Activated CD8-positive, alpha-beta T cell treated with anti-CD3 and anti-CD28 coated beads, Interleukin-2, amount 10 ng/mL, durations not matched to agents 7 days and 5 days (primary cell): ENCODE data around the gene PKNOX2. TPM values are rescaled to one million over a fixed set of nuclear protein-coding genes. Genes with fewer than 3 reads are reported as not detected.

Experiments
- ATAC-seq: fragments of 150-1000 bp; cut with Tn5 transposase; one replicate; pipeline ENCODE4 v1.10.0; 2021; ENCODE audit warnings: moderate library complexity
- CTCF ChIA-PET: fragments of 350-600 bp; sonication (Branson Sonifier 250); formaldehyde crosslinking; loops from one replicate; lab custom pipeline; 2021; ENCODE audit warnings: antibody characterized with exemption; lab: Charles Lee
- POLR2A ChIA-PET: fragments of 350-600 bp; sonication (Branson Sonifier 250); formaldehyde crosslinking; loops from one replicate; lab custom pipeline; 2021; ENCODE audit warnings: antibody characterized with exemption; lab: Charles Lee
- DNase-seq: peaks from one replicate; pipeline ENCODE4 v3.0.0-alpha.2; 2020
- H3K27ac Mint-ChIP-seq: one replicate; pipeline ENCODE4 v1.8.0; 2021; ENCODE audit warnings: mild to moderate bottlenecking, mixed read lengths
- H3K27me3 Mint-ChIP-seq: one replicate; pipeline ENCODE4 v1.8.0; 2021; ENCODE audit warnings: low read depth, mixed read lengths
- H3K36me3 Mint-ChIP-seq: one replicate; pipeline ENCODE4 v1.8.0; 2021; ENCODE audit warnings: low read depth, mixed read lengths
- H3K4me1 Mint-ChIP-seq: one replicate; pipeline ENCODE4 v1.8.0; 2021; ENCODE audit warnings: low read depth, mixed read lengths
- H3K4me3 Mint-ChIP-seq: one replicate; pipeline ENCODE4 v1.8.0; 2021; ENCODE audit warnings: mild to moderate bottlenecking, mixed read lengths
- H3K9me3 Mint-ChIP-seq: one replicate; pipeline ENCODE4 v1.8.0; 2022; ENCODE audit warnings: mixed read lengths; ENCODE audit not compliant: insufficient read depth
- total RNA-seq, 2 experiments: library from RNA; stranded (reverse); gene quantifications; one replicate each; pipeline ENCODE4 v1.2.3, GENCODE V29; 2021

PKNOX2 gene
- total RNA-seq, 2 experiments from 2014 or later = not detected

DNA sequence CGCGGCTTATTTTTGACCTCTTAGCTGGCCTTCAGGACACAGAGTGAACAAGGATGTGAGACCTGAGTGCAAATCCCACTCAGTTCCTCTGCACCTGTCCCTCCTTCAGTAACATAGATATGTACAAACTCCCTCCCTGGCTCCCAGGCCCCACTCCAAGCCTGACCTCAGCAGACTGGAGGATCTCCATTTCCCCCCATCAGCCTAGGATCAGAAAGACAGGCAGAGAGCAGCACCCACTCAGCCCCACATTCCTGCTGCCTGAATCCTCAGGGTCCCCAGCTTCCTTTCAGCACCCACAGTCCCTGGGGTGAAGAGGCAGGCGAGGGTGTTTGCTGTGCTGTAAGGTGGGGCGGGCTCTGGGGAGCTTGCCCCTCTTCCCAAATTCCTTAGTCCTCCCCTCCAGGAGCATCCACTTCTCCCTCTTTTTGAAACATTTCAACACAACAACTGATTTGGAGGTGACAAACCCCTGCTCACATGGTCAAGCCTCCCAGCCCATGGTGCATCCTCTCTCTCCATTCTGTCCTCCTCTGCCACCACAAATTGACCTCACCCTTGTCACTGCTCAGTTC, 180.4 kb downstream of the PKNOX2 start:
- Mint-ChIP-seq H3K27ac (no peak overlapping the region), H3K4me3 (no peak overlapping the region), H3K36me3 (no peaks in the 10 kb centered on the region), H3K27me3 (peaks cover 10% of the 10 kb centered on the region), H3K9me3 (no peaks in the 10 kb centered on the region), H3K4me1 (no peaks in the 10 kb centered on the region)
- ATAC-seq = no peak
- no peak for DNase-seq
- ChIA-PET CTCF (interaction anchor here (0.9 to 2.2 kb wide), 6 partner anchors 10 to 254 kb away, joined by 3 to 15 read pairs (median 6); partner anchors contain the start of gene TMEM218), POLR2A (no interaction called here)

GRCh38 chr11:125345421-125346178, 181.0 kb downstream of the PKNOX2 start:
- Mint-ChIP-seq H3K4me1 (no peaks in the 10 kb centered on the region), H3K4me3 (no peak overlapping the region), H3K36me3 (no peaks in the 10 kb centered on the region), H3K27me3 (peaks cover 10% of the 10 kb centered on the region), H3K9me3 (no peaks in the 10 kb centered on the region), H3K27ac (no peak overlapping the region)
- DNase-seq (peak; percentile 55), ATAC-seq (peak; percentile 69)
- ChIA-PET POLR2A (interaction anchor here (0.9 kb wide), 1 partner anchor 392 kb away, joined by 3 read pairs; no protein-coding TSS in a partner anchor), CTCF (interaction anchor here (0.6 to 2.3 kb wide), 18 partner anchors 10 to 386 kb away, joined by 3 to 15 read pairs (median 4); partner anchors contain the start of gene TMEM218)

- ChIA-PET CTCF (interaction anchor here (0.6 to 2.3 kb wide), 19 partner anchors 9 to 387 kb away, joined by 3 to 15 read pairs (median 4); partner anchors contain the start of gene TMEM218), POLR2A (interaction anchor here (0.9 kb wide), 1 partner anchor 393 kb away, joined by 3 read pairs; no protein-coding TSS in a partner anchor)
Measured at GRCh38 chr11:125346179-125346530, 181.6 kb downstream of the PKNOX2 start.

GRCh38 chr11:125346565-125347260, 182.2 kb downstream of the PKNOX2 start:
- Mint-ChIP-seq H3K4me1 (no peaks in the 10 kb centered on the region), H3K36me3 (no peaks in the 10 kb centered on the region), H3K4me3 (no peak overlapping the region), H3K9me3 (no peaks in the 10 kb centered on the region), H3K27ac (no peak overlapping the region), H3K27me3 (peaks cover 10% of the 10 kb centered on the region)
- ChIA-PET CTCF (interaction anchor here (0.6 to 2.3 kb wide), 11 partner anchors 8 to 255 kb away, joined by 3 to 15 read pairs (median 4); no protein-coding TSS in a partner anchor), POLR2A (interaction anchor here (0.9 kb wide), 1 partner anchor 393 kb away, joined by 3 read pairs; no protein-coding TSS in a partner anchor)
- ATAC-seq (no peak), DNase-seq (no peak)

More at GRCh38 chr11:125346179-125346530, 181.6 kb downstream of the PKNOX2 start:
- Mint-ChIP-seq H3K9me3 (no peaks in the 10 kb centered on the region), H3K36me3 (no peaks in the 10 kb centered on the region), H3K4me1 (no peaks in the 10 kb centered on the region), H3K27me3 (peaks cover 10% of the 10 kb centered on the region), H3K27ac (no peak overlapping the region), H3K4me3 (no peak overlapping the region)
- ATAC-seq = no peak
- no peak for DNase-seq

DNA sequence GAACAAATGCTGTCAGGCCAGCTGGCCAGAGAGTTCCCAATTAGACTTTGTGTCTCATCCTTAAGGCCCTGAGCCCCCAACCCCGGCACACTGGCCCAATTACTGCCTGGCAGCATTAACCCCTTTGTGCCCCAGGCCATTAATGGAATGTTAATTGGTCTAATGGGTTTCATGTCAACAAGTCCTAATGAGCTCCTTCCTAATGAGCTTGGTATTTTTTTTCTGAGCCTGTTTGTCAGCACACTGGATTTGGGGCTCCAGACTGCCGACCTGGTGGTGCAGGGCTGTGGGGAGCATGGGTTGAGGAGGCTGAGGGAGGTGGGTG, 182.7 kb downstream of the PKNOX2 start:
- DNase-seq = no peak
- Mint-ChIP-seq H3K4me1 (no peaks in the 10 kb centered on the region), H3K27me3 (peaks cover 10% of the 10 kb centered on the region), H3K36me3 (no peaks in the 10 kb centered on the region), H3K4me3 (no peak overlapping the region), H3K9me3 (no peaks in the 10 kb centered on the region), H3K27ac (no peak overlapping the region)
- ATAC-seq = no peak
- ChIA-PET CTCF (interaction anchor here (1.3 to 2.3 kb wide), 5 partner anchors 17 to 256 kb away, joined by 3 to 8 read pairs (median 6); no protein-coding TSS in a partner anchor), POLR2A (no interaction called here)

GRCh38 chr11:125348141-125348651, 183.6 kb downstream of the PKNOX2 start:
- ATAC-seq = no peak
- Mint-ChIP-seq H3K4me3 (no peak overlapping the region), H3K36me3 (no peaks in the 10 kb centered on the region), H3K4me1 (no peaks in the 10 kb centered on the region), H3K27ac (no peak overlapping the region), H3K9me3 (no peaks in the 10 kb centered on the region), H3K27me3 (peaks cover 10% of the 10 kb centered on the region)
- DNase-seq = no peak
- ChIA-PET CTCF (interaction anchor here (2.3 kb wide), 1 partner anchor 18 kb away, joined by 5 read pairs; no protein-coding TSS in a partner anchor), POLR2A (no interaction called here)

DNA sequence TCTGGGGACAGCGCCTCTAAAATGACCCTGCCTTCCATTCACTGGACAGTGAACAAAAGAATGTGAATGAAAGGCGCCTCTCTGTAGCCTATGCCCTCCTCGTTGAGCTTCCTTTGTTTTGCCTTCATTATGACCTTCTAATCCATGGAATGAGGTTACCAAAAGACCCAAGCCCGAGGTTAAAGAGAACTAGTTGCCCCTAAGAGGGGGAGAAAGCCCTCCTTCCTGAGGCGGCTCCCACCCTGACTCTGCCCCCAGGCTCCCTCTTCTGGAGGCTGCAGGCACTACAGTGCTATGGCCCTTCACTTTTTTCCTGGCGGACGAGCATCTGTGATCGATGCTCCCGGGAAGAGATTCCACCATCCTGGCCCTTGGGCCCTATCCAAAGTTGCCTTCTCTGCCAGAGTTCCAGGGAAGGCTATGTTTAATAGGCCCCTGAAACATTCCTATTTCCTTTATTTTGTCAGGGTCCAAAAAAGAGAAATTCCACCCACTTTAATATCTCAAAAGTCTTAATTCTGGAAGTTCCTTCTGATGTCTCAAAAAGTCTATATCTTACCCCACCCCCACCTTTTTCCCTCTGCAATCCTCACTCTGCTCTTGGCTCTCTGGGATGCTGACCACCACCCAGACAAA, 184.2 kb downstream of the PKNOX2 start:
- DNase-seq (peak; percentile 47), ATAC-seq (peak; percentile 53)
- H3K4me3 Mint-ChIP-seq = no peak overlapping the region
- no peaks in the 10 kb centered on the region for H3K4me1 Mint-ChIP-seq
- no peaks in the 10 kb centered on the region for H3K36me3 Mint-ChIP-seq
- ChIA-PET CTCF (no interaction called here), POLR2A (no interaction called here)
- peaks cover 10% of the 10 kb centered on the region for H3K27me3 Mint-ChIP-seq
- no peaks in the 10 kb centered on the region for H3K9me3 Mint-ChIP-seq
- H3K27ac Mint-ChIP-seq = no peak overlapping the region

DNA sequence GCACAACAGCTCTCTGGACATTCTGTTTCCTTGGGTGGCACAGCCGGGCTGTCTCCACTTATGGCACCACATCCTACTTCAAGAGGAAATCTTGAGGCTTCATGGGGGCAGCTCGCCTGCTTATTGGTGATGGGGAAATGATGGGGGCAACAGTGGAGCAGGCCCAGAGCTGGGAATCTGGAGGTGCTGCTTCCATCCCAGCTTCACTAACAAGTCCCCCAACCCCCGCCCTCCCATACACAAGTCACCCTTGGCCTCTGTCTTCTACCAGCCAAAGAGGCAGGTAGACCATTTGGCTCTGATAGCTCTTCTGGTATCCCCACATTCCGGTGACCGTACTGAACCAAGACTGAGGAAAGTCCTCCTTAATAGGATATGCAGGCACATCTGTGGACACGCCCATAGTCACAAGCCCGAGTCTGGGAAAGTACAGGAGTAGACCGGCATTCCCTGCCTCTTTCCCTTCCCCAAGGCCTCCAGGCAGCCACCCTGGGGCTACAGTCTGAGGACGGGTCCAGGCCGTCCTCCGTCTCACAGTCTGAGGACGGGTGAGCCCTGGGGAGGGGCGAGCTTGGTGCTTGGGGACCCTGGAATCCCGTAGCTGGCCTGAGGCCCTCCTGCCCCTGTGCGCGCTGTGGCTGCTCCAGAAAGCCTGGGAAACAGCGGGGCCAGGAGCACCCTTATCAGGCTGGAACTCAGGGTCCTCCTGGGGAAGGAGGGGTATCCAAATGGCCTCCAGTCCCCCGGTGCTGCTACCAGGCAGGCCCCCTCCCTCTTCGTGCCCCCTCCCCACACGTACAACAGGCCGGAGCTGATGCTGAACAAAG, 185.9 kb downstream of the PKNOX2 start:
- ATAC-seq (no peak), DNase-seq (no peak)
- Mint-ChIP-seq H3K4me3 (no peak overlapping the region), H3K4me1 (no peaks in the 10 kb centered on the region), H3K27ac (no peak overlapping the region), H3K36me3 (no peaks in the 10 kb centered on the region), H3K27me3 (peaks cover 6% of the 10 kb centered on the region), H3K9me3 (no peaks in the 10 kb centered on the region)
- ChIA-PET CTCF (no interaction called here), POLR2A (no interaction called here)

DNA sequence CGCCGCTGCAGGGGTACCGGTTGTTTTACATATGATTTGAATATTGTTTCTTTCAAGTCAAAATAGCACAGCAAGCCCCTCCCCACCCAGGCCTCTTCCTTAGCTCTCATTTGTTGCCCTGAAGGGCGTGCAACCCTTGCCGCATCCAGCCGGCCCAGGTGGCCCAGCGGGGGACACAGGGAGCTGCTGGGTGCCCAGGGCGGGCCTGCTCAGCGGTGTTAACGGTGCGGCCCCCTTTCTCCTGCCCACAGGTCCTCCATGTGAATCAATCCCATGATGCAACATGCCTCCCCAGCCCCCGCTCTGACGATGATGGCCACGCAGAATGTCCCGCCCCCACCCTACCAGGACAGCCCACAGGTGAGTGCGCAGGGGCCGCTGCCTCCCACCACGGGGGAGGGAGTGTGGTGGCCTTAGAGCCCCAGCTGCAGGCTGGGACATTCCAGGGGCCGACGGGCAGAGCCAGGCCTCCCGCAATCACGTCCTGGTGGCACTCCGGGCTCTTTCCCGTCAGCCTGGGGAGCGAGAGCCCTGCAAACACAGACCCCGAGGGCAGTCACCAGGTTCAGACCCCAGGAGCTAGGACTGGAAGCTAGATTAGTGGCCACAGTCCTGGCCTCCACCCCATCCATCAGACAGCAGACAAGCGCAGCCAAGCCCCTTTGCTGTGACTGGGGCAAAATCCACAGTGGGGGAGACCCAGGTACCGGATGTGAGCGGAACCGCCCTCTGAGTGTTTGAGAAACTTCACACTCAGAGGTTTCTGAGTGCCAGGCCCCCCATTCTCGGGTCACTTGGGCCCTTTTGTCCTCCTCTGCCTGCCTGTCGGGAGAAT, 186.7 kb downstream of the PKNOX2 start:
- ATAC-seq = no peak
- H3K4me3 Mint-ChIP-seq = no peak overlapping the region
- no peaks in the 10 kb centered on the region for H3K36me3 Mint-ChIP-seq
- no peak for DNase-seq
- CTCF ChIA-PET = no interaction called here
- POLR2A ChIA-PET = no interaction called here
- no peak overlapping the region for H3K27ac Mint-ChIP-seq
- H3K9me3 Mint-ChIP-seq = no peaks in the 10 kb centered on the region
- H3K27me3 Mint-ChIP-seq = peaks cover 4% of the 10 kb centered on the region
- H3K4me1 Mint-ChIP-seq = no peaks in the 10 kb centered on the region

- H3K36me3 Mint-ChIP-seq = no peaks in the 10 kb centered on the region
- no peak for ATAC-seq
- no peaks in the 10 kb centered on the region for H3K4me1 Mint-ChIP-seq
- no peaks in the 10 kb centered on the region for H3K9me3 Mint-ChIP-seq
- no peaks in the 10 kb centered on the region for H3K27me3 Mint-ChIP-seq
- H3K4me3 Mint-ChIP-seq = no peak overlapping the region
- ChIA-PET POLR2A (no interaction called here), CTCF (no interaction called here)
- no peak overlapping the region for H3K27ac Mint-ChIP-seq
- DNase-seq = no peak
Measured at GRCh38 chr11:125351868-125352250, 187.3 kb downstream of the PKNOX2 start.
